HS-27A (cell line): Measurements from ENCODE around the gene RAB1B.
A peak's percentile ranks its signal among the peaks of the same experiment; 100 is the strongest.
"Not testable (repeated sequence)": the region's sequence is repeated elsewhere in the genome, so short reads cannot be mapped to it uniquely, and the experiment has no call there.

Experiments used
- DNase-seq: peaks from one replicate; pipeline ENCODE4 v3.0.0-alpha.2; 2012; ENCODE audit warnings: low read depth, missing footprints

The RAB1B gene

GRCh38 chr11:66309475-66309874 lies 41.0 kb downstream of the RAB1B start:
- no peak for DNase-seq

GRCh38 chr11:66310324-66310723 lies 41.9 kb downstream of the RAB1B start:
- DNase-seq, result no peak

- not testable (repeated sequence) for DNase-seq
These were observed 42.5 kb downstream of the RAB1B start for GRCh38 chr11:66310803-66311440.

- DNase-seq, result no peak
These were observed 43.1 kb downstream of the RAB1B start for GRCh38 chr11:66311470-66311964.

DNA sequence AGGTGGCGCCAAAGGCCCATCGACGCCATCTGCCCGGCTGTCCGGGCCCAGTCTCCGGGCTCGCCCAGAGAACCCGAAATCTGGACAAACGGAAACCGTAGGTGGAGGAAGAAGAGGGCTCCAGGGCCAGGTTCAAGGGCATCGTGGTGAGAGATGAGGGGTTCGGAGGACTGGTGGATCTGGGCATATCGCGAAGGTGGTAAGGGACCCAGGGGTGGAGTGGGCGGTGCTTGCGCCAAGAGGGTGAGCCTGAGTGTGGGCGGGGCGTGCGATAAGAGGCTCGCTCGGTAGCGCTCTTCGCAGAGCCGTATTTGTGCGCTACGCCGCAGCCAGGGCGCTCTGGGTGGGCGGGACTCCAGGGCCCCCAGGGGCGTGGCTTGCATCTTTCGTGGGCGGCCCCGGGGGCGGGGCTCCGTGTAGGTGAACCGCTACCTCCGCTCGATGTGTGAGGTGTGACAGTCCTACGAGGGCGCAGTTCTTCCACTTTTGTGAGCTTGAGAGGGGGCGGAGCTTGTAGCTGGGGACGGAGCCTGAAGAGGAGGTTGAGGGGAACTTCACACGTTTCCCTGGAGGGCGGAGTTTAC lies 43.6 kb downstream of the RAB1B start:
- DNase-seq, result peak; percentile 91

DNA sequence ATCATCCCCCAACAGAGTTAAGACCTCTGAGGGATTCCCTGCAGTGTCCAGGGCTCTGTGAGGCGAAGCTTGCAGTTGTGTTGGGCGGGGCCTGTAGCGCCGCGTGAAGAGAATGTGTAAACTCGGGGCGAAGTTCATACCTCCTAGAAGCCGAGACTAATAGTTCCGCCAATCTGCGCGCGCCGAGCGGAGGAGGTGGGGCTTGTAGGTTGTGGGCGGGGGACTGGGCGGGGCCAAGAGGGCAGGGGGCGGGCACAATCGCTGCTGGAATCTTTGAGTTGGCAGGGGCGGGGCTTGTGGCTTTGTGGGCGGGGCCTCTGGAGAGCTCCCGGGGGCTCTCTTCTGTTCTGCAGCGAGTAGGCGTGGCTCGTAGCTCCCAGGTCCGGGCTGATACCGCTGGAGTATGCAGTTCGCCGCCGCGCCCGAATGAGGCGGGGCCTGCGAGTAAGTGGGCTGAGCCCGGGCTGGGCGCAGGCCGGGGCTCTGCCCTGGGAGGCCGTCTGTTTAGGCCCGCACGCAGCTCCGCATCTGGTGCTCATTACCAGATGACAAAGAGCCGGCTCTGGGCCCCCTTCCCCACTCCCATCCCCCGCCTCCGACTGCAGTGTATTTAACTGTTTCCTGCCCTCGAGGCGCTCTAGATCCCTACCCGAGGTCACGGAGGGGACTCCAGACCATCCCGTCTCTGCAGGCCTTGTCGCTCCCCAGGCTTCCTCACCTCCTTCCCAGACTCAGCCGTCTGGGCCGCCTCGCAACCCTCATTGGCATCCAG lies 44.3 kb downstream of the RAB1B start:
- DNase-seq, result peak; percentile 97

GRCh38 chr11:66313321-66314185 lies 45.1 kb downstream of the RAB1B start:
- DNase-seq, result no peak

GRCh38 chr11:66314186-66314501 lies 45.7 kb downstream of the RAB1B start:
- no peak for DNase-seq

GRCh38 chr11:66314561-66315497 lies 46.4 kb downstream of the RAB1B start:
- DNase-seq, result no peak

DNA sequence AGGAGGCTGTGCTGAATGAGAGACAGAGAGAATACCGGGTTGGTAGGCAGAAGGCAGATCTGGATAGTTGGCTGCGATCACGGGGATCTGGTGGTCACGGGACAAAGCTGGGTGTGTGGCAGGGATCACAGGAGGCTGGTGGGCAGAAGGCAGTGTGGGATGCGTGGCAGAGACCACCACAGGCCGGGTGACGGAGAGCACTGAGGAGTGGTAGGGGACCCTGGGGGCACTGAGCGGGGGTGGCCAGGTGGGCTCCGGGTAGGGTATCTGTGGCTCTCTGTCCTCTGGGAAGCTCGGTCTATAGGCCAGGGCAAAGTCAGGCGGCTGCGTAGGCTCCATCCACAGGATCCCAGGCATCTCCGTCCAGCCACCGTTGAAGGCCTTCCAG lies 47.1 kb downstream of the RAB1B start:
- DNase-seq, result no peak

GRCh38 chr11:66315921-66316811 lies 47.7 kb downstream of the RAB1B start:
- no peak for DNase-seq

DNA sequence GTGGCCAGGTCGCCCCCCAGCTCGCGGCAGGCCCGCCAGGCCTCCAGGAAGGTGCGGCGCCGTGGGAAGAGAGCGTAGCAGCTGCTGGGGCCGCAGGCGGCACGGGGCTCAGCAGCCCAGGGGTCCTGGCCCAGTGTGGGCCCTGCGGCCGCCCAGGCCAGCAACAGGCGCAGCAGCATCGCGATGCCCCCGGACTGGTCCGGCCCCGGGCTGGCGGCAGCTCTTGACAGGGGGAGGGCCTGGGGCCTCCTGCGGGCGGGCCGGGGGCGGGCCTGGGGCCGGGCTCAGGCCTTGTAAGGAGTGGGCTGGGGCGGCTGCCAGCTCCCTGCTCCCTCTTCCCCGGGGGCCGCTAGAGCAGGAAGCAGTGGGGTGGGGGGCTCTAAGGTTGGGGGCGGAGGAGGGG lies 48.4 kb downstream of the RAB1B start, which contains the start of gene CD248:
CD248 (minus strand) TSS at position 196 of the 403 bp plus-strand sequence; CDS start at position 179, 17 bp downstream.
- no peak for DNase-seq

GRCh38 chr11:66317322-66317722 lies 48.9 kb downstream of the RAB1B start:
- no peak for DNase-seq

GRCh38 chr11:66317723-66318599 lies 49.5 kb downstream of the RAB1B start:
- DNase-seq, result no peak

- no peak for DNase-seq
These were observed 50.1 kb downstream of the RAB1B start for GRCh38 chr11:66318600-66318970.

GRCh38 chr11:66320289-66320688 lies 51.9 kb downstream of the RAB1B start:
- not testable (repeated sequence) for DNase-seq

DNA sequence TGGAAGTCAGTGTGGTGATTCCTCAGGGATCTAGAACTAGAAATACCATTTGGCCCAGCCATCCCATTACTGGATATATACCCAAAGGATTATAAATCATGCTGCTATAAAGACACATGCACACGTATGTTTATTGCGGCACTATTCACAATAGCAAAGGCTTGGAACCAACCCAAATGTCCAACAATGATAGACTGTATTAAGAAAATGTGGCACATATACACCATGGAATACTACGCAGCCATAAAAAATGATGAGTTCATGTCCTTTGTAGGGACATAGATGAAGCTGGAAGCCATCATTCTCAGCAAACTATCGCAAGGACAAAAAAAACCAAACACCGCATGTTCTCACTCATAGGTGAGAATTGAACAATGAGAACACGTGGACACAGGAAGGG lies 52.3 kb downstream of the RAB1B start:
- not testable (repeated sequence) for DNase-seq

GRCh38 chr11:66321606-66322005 lies 53.2 kb downstream of the RAB1B start:
- DNase-seq, result no peak
